CD14-positive monocyte (primary cell): ENCODE data around the gene KCTD5. TPM values are rescaled to one million over a fixed set of nuclear protein-coding genes. Genes with fewer than 3 reads are reported as not detected.
A peak's percentile ranks its signal among the peaks of the same experiment; 100 is the strongest.
"Not testable (repeated sequence)": the region's sequence is repeated elsewhere in the genome, so short reads cannot be mapped to it uniquely, and the experiment has no call there.

Experiments
- DNase-seq, 3 donors: peaks; one replicate each; pipeline ENCODE4 v3.0.0-alpha.2; 2011 to 2022
- H2AFZ ChIP-seq: 2 replicates; pipeline ENCODE4 v1.6.0; 2012; ENCODE audit warnings: mild to moderate bottlenecking, low read depth, low read length, inconsistent platforms; ENCODE audit not compliant: insufficient read depth, poor library complexity, severe bottlenecking
- H3K27ac ChIP-seq, 2 donors: 1 replicate in 1 of 2; 2 replicates in 1 of 2; pipeline ENCODE4 v1.5.1; 2012 to 2013; ENCODE audit warnings: low read length in 2 of 2, control low read depth in 1 of 2, inconsistent platforms in 1 of 2, low read depth in 1 of 2, mild to moderate bottlenecking in 1 of 2
- H3K27me3 ChIP-seq, 2 donors: one replicate each; pipeline versions ENCODE4 v1.6.0 to v1.6.1; 2011 to 2013; ENCODE audit warnings: low read length in 2 of 2; ENCODE audit not compliant: control insufficient read depth in 2 of 2, insufficient read depth in 2 of 2
- H3K36me3 ChIP-seq, 2 donors: replicated peaks in 1 of 2; 1 replicate in 1 of 2; 2 replicates in 1 of 2; pipeline versions ENCODE4 v1.5.1 to v1.6.1; 2012 to 2013; ENCODE audit warnings: low read length in 2 of 2, control low read depth in 1 of 2, inconsistent platforms in 1 of 2, mild to moderate bottlenecking in 1 of 2; ENCODE audit not compliant: insufficient read depth in 2 of 2, control insufficient read depth in 1 of 2
- H3K4me1 ChIP-seq, 2 donors: 1 replicate in 1 of 2; 2 replicates in 1 of 2; pipeline versions ENCODE4 v1.5.1 to v1.6.1; 2012 to 2013; ENCODE audit warnings: low read length in 2 of 2, control low read depth in 1 of 2, inconsistent platforms in 1 of 2, mild to moderate bottlenecking in 1 of 2, moderate library complexity in 1 of 2; ENCODE audit not compliant: insufficient read depth in 2 of 2, control insufficient read depth in 1 of 2
- H3K4me2 ChIP-seq: replicated peaks from 2 replicates; pipeline ENCODE3; 2012; ENCODE audit warnings: low read length, moderate library complexity, mild to moderate bottlenecking; ENCODE audit not compliant: poor library complexity, severe bottlenecking; ENCODE audit errors: extremely low read depth
- H3K4me3 ChIP-seq, 3 experiments: fragments of 200-600 bp in 1 of 3; sonication (generic) in 1 of 3; replicated peaks in 1 of 3; 1 replicate in 2 of 3; 2 replicates in 1 of 3; pipeline ENCODE4 v1.5.1; 2011 to 2013; ENCODE audit warnings: low read length in 3 of 3, mild to moderate bottlenecking in 3 of 3, control low read depth in 2 of 3, low read depth in 2 of 3, inconsistent platforms in 1 of 3, moderate library complexity in 1 of 3
- H3K79me2 ChIP-seq: 2 replicates; pipeline ENCODE4 v1.6.0; 2012; ENCODE audit warnings: mild to moderate bottlenecking, control low read depth, inconsistent platforms, low read length, moderate library complexity; ENCODE audit not compliant: insufficient read depth
- H3K9ac ChIP-seq: 2 replicates; pipeline ENCODE4 v1.6.0; 2017; ENCODE audit warnings: low read length, mild to moderate bottlenecking; ENCODE audit not compliant: insufficient read depth, poor library complexity, severe bottlenecking
- H3K9me3 ChIP-seq, 2 donors: replicated peaks in 1 of 2; 1 replicate in 1 of 2; 2 replicates in 1 of 2; pipeline versions ENCODE4 v1.5.1 to v1.6.1; 2012 to 2013; ENCODE audit warnings: low read length in 2 of 2, control low read depth in 1 of 2; ENCODE audit not compliant: control insufficient read depth in 1 of 2, insufficient read depth in 1 of 2
- H4K20me1 ChIP-seq: 2 replicates; pipeline ENCODE4 v1.6.0; 2012; ENCODE audit warnings: mild to moderate bottlenecking, low read length, control low read depth, moderate library complexity; ENCODE audit not compliant: insufficient read depth
- H3K27ac Mint-ChIP-seq, 7 donors: one replicate each; pipeline ENCODE4 v1.8.0; 2020; ENCODE audit warnings: mild to moderate bottlenecking in 7 of 7, mixed read lengths in 7 of 7, moderate library complexity in 6 of 7, inconsistent platforms in 2 of 7
- H3K27me3 Mint-ChIP-seq, 3 donors: one replicate each; pipeline ENCODE4 v1.8.0; 2021 to 2022; ENCODE audit warnings: low read depth in 3 of 3, mild to moderate bottlenecking in 3 of 3, mixed read lengths in 3 of 3, moderate library complexity in 3 of 3, inconsistent platforms in 1 of 3
- H3K36me3 Mint-ChIP-seq, 2 donors: one replicate each; pipeline ENCODE4 v1.8.0; 2020; ENCODE audit warnings: mixed read lengths in 2 of 2, inconsistent platforms in 1 of 2, mild to moderate bottlenecking in 1 of 2
- H3K4me1 Mint-ChIP-seq: one replicate; pipeline ENCODE4 v1.8.0; 2020; ENCODE audit warnings: mild to moderate bottlenecking, mixed read lengths
- H3K4me3 Mint-ChIP-seq, 2 donors: one replicate each; pipeline ENCODE4 v1.8.0; 2020; ENCODE audit warnings: mild to moderate bottlenecking in 2 of 2, mixed read lengths in 2 of 2, moderate library complexity in 1 of 2
- H3K9me3 Mint-ChIP-seq, 7 donors: one replicate each; pipeline ENCODE4 v1.8.0; 2020 to 2022; ENCODE audit warnings: mixed read lengths in 7 of 7, mild to moderate bottlenecking in 6 of 7, moderate library complexity in 6 of 7, inconsistent platforms in 2 of 7
- WGBS: methylation state at CpG from one replicate; pipeline ENCODE4 v1.1.5; 2013; ENCODE audit warnings: missing lambda C conversion rate; ENCODE audit not compliant: insufficient coverage; 5-methylcytosine and 5-hydroxymethylcytosine counted together
- intact Hi-C, 2 donors: fragments of 100-400 bp; cut with micrococcal nuclease; formaldehyde crosslinking; loops; one replicate each; pipeline versions ENCODE4 v1.15.0 to v1.15.1; 2023
- polyA plus RNA-seq, 3 donors: library from polyadenylated mRNA; depleted of rRNA in 1 of 3; unstranded in 2 of 3; stranded (reverse) in 1 of 3; fragments of 300-500 nt in 2 of 3; fragments of >200 nt in 1 of 3; fragmentation: Illumina TruSeq in 2 of 3; gene quantifications; 1 replicate in 2 of 3; 2 replicates in 1 of 3; pipeline ENCODE4 v1.2.3, GENCODE V29; 2012 to 2021
- TF ChIP-seq, protein P1 (sequence below): fragments of 200-600 bp; IDR thresholded peaks from one replicate; pipeline ENCODE4 v1.8.0; 2022; ENCODE audit warnings: antibody characterized with exemption, mild to moderate bottlenecking

Gene KCTD5
- polyA plus RNA-seq, 3 donors = 16.0 to 23.1 (median 21.0) TPM

DNA sequence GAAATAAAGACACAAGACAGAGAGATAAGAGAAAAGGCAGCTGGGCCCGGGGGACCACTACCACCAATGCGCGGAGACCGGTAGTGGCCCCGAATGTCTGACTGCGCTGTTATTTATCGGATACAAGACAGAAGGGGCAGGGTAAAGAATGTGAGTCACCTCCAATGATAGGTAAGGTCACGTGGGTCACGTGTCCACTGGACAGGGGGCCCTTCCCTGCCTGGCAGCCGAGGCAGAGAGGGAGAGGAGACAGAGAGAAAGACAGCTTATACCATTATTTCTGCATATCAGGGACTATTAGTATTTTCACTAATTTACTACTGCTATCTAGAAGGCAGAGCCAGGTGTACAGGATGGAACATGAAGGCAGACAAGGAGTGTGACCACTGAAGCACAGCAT is 12.7 kb upstream of the KCTD5 start:
- Histone ChIP-seq H3K79me2 (peaks cover 10% of the 10 kb centered on the region), H3K4me1 (peaks cover 21 to 22% of the 10 kb centered on the region in 2 donors), H3K36me3 (peaks cover 14 to 44% of the 10 kb centered on the region in 2 donors)
- H3K27me3 Mint-ChIP-seq, H3K27me3 ChIP-seq, H3K27ac ChIP-seq, H3K9ac ChIP-seq, H2AFZ ChIP-seq, H3K9me3 ChIP-seq, H3K4me3 ChIP-seq, H3K9me3 Mint-ChIP-seq, intact Hi-C loops, H3K4me2 ChIP-seq, H4K20me1 ChIP-seq, DNase-seq, H3K4me3 Mint-ChIP-seq: not testable (repeated sequence)
- Mint-ChIP-seq H3K27ac (peak overlapping the region in 2 of 7 donors; percentile 25 to 41), H3K4me1 (peaks cover 33% of the 10 kb centered on the region), H3K36me3 (peaks cover 51 to 54% of the 10 kb centered on the region in 2 donors)
- 95% methylated on average over 5 of the region's 10 CpGs for WGBS

DNA sequence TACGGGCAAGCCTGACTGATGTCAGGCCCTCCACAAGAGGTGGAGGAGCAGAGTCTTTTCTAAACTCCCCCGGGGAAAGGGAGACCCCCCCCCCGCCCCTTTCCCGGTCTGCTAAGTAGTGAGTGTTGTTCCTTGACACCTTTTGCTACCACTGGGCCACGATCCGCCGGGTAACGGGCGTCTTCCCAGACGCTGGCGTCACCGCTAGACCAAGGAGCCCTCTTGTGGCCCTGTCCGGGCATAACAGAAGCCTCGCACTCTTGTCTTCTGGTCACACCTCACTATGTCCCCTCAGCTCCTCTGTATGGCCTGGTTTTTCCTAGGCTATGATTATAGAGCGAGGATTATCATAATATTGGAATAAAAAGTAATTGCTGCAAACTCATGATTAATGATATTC is 12.3 kb upstream of the KCTD5 start:
- H3K9me3 ChIP-seq, H3K27ac ChIP-seq, H3K9me3 Mint-ChIP-seq, H4K20me1 ChIP-seq, H3K27me3 Mint-ChIP-seq, H3K4me3 ChIP-seq, H3K27me3 ChIP-seq, H3K4me2 ChIP-seq, H2AFZ ChIP-seq, H3K9ac ChIP-seq: not testable (repeated sequence)
- no CpG with 5 or more reads among the region's 15 CpGs for WGBS
- TF ChIP-seq, protein P1, sequence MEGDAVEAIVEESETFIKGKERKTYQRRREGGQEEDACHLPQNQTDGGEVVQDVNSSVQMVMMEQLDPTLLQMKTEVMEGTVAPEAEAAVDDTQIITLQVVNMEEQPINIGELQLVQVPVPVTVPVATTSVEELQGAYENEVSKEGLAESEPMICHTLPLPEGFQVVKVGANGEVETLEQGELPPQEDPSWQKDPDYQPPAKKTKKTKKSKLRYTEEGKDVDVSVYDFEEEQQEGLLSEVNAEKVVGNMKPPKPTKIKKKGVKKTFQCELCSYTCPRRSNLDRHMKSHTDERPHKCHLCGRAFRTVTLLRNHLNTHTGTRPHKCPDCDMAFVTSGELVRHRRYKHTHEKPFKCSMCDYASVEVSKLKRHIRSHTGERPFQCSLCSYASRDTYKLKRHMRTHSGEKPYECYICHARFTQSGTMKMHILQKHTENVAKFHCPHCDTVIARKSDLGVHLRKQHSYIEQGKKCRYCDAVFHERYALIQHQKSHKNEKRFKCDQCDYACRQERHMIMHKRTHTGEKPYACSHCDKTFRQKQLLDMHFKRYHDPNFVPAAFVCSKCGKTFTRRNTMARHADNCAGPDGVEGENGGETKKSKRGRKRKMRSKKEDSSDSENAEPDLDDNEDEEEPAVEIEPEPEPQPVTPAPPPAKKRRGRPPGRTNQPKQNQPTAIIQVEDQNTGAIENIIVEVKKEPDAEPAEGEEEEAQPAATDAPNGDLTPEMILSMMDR = peak; percentile 76
- Histone ChIP-seq H3K79me2 (peaks cover 10% of the 10 kb centered on the region), H3K4me1 (peaks cover 26% of the 10 kb centered on the region in 2 donors), H3K36me3 (peaks cover 14 to 40% of the 10 kb centered on the region in 2 donors)
- DNase-seq = peak in 2 of 3 donors; percentile 51
- Mint-ChIP-seq H3K4me3 (peak overlapping the region; percentile 37 to 69), H3K36me3 (peaks cover 46 to 49% of the 10 kb centered on the region in 2 donors), H3K27ac (peak overlapping the region in 3 of 7 donors; percentile 24 to 69 (median 41)), H3K4me1 (peaks cover 38% of the 10 kb centered on the region)
- intact Hi-C loops = loop anchor here in 1 of 2 donors (5.0 kb wide), 1 partner anchor 52 kb away; the partner anchor contains the start of gene PRSS27
